IMR-90 (cell line): ENCODE measurements around the gene FDX1. TPM values are rescaled to one million over a fixed set of nuclear protein-coding genes. Genes with fewer than 3 reads are reported as not detected.
A peak's percentile ranks its signal among the peaks of the same experiment; 100 is the strongest.

ENCODE experiments used
- ATAC-seq: fragments of 200-7000 bp; cut with Tn5 transposase; 2 replicates; pipeline ENCODE4 v1.9.1; 2020; ENCODE audit warnings: low read depth, mild to moderate bottlenecking, moderate library complexity
- BruUV-seq: library from RNA; stranded (reverse); fragments of 400-500 nt; replicated peaks from 2 replicates; lab custom pipeline; 2021; lab: Mats Ljungman, UMichigan
- CTCF ChIA-PET: fragments of 300-600 bp; formaldehyde crosslinking; extraction: SDS; loops from one replicate; lab custom pipeline; 2021; ENCODE audit warnings: antibody characterized with exemption; lab: Yijun Ruan, JAX
- POLR2A ChIA-PET: fragments of 300-600 bp; sonication (Branson Sonifier 250); formaldehyde crosslinking; loops from one replicate; lab custom pipeline; 2022; ENCODE audit warnings: antibody characterized with exemption; ENCODE audit not compliant: unreplicated experiment; lab: Charles Lee
- DNase-seq: peaks from one replicate; pipeline ENCODE4 v3.0.0; 2013
- H2AFZ ChIP-seq: replicated peaks from 2 replicates; pipeline ENCODE3; 2013; ENCODE audit warnings: low read length, mild to moderate bottlenecking; ENCODE audit not compliant: poor library complexity
- H2AK5ac ChIP-seq: 2 replicates; pipeline ENCODE4 v1.6.1; 2013; ENCODE audit warnings: low read depth, low read length, inconsistent platforms
- H2AK9ac ChIP-seq: replicated peaks from 2 replicates; pipeline ENCODE3; 2013; ENCODE audit warnings: mild to moderate bottlenecking, low read depth, low read length, moderate library complexity; ENCODE audit not compliant: poor library complexity
- H2BK120ac ChIP-seq: 2 replicates; pipeline ENCODE4 v1.6.1; 2013; ENCODE audit warnings: low read depth, low read length, inconsistent platforms
- H2BK15ac ChIP-seq: 3 replicates; pipeline ENCODE4 v1.6.1; 2013; ENCODE audit warnings: low read depth, low read length, inconsistent platforms
- H2BK20ac ChIP-seq: 2 replicates; pipeline ENCODE4 v1.6.1; 2013; ENCODE audit warnings: low read depth, mild to moderate bottlenecking, inconsistent platforms, low read length, moderate library complexity
- H2BK5ac ChIP-seq: 2 replicates; pipeline ENCODE4 v1.6.1; 2013; ENCODE audit warnings: mild to moderate bottlenecking, low read depth, low read length, inconsistent platforms; ENCODE audit not compliant: poor library complexity, severe bottlenecking
- H3K14ac ChIP-seq: replicated peaks from 2 replicates; pipeline ENCODE4 v1.6.1; 2013; ENCODE audit warnings: low read depth, low read length, inconsistent platforms
- H3K18ac ChIP-seq: 2 replicates; pipeline ENCODE4 v1.6.1; 2013; ENCODE audit warnings: low read depth, low read length, control low read depth
- H3K23ac ChIP-seq: 2 replicates; pipeline ENCODE4 v1.6.1; 2013; ENCODE audit warnings: low read depth, low read length, inconsistent platforms
- H3K27ac ChIP-seq: 2 replicates; pipeline ENCODE4 v1.5.1; 2013; ENCODE audit warnings: mild to moderate bottlenecking, control low read depth, low read length; ENCODE audit not compliant: insufficient read depth
- H3K27me3 ChIP-seq: 2 replicates; pipeline ENCODE4 v1.6.1; 2013; ENCODE audit warnings: low read length; ENCODE audit not compliant: control insufficient read depth, insufficient read depth
- H3K36me3 ChIP-seq: 2 replicates; pipeline ENCODE4 v1.6.1; 2013; ENCODE audit warnings: low read length, mixed read lengths; ENCODE audit not compliant: control insufficient read depth, insufficient read depth
- H3K4ac ChIP-seq: 2 replicates; pipeline ENCODE4 v1.6.1; 2013; ENCODE audit warnings: low read depth, low read length, inconsistent platforms
- H3K4me1 ChIP-seq: 2 replicates; pipeline ENCODE4 v1.6.1; 2013; ENCODE audit warnings: low read length, mixed read lengths; ENCODE audit not compliant: control insufficient read depth, insufficient read depth
- H3K4me2 ChIP-seq: 2 replicates; pipeline ENCODE4 v1.6.1; 2013; ENCODE audit warnings: low read depth, mild to moderate bottlenecking, control low read depth, low read length, moderate library complexity
- H3K4me3 ChIP-seq: 2 replicates; pipeline ENCODE4 v1.5.1; 2013; ENCODE audit warnings: low read depth, mild to moderate bottlenecking, control low read depth, low read length, moderate library complexity; ENCODE audit not compliant: insufficient read depth
- H3K56ac ChIP-seq: 2 replicates; pipeline ENCODE4 v1.6.1; 2013; ENCODE audit warnings: low read length, inconsistent platforms; ENCODE audit not compliant: insufficient read depth; ENCODE audit errors: extremely low read depth
- H3K79me1 ChIP-seq, 2 experiments: 2 replicates each; pipeline ENCODE4 v1.6.1; 2013; ENCODE audit warnings: low read length in 2 of 2, inconsistent platforms in 1 of 2, low read depth in 1 of 2
- H3K9ac ChIP-seq: 2 replicates; pipeline ENCODE4 v1.6.1; 2013; ENCODE audit warnings: low read depth, low read length, control low read depth
- H3K9me1 ChIP-seq: 2 replicates; pipeline ENCODE4 v1.6.1; 2013; ENCODE audit warnings: low read length, inconsistent platforms; ENCODE audit not compliant: insufficient read depth
- H3K9me3 ChIP-seq: 2 replicates; pipeline ENCODE4 v1.6.1; 2013; ENCODE audit warnings: low read length; ENCODE audit not compliant: control insufficient read depth, insufficient read depth
- H4K20me1 ChIP-seq: 2 replicates; pipeline ENCODE4 v1.6.1; 2013; ENCODE audit warnings: low read length, inconsistent platforms; ENCODE audit not compliant: insufficient read depth
- H4K5ac ChIP-seq: 2 replicates; pipeline ENCODE4 v1.6.1; 2013; ENCODE audit warnings: mild to moderate bottlenecking, low read depth, low read length, control low read depth
- H4K8ac ChIP-seq, 2 experiments: 2 replicates each; pipeline ENCODE4 v1.6.1; 2013; ENCODE audit warnings: low read depth in 2 of 2, low read length in 2 of 2, control low read depth in 1 of 2, inconsistent platforms in 1 of 2
- H4K91ac ChIP-seq: 2 replicates; pipeline ENCODE4 v1.6.1; 2013; ENCODE audit warnings: low read depth, low read length, inconsistent platforms; ENCODE audit not compliant: insufficient read depth
- BHLHE40 ChIP-seq: fragments of 150-350 bp; IDR thresholded peaks from 2 replicates; pipeline ENCODE4 v1.6.1; 2016; ENCODE audit warnings: mild to moderate bottlenecking, low read depth, low read length
- CEBPB ChIP-seq: IDR thresholded peaks from 2 replicates; pipeline ENCODE4 v1.6.1; 2012; ENCODE audit warnings: low read depth, low read length, improper control_type of control experiment
- CHD1 ChIP-seq: IDR thresholded peaks from 2 replicates; pipeline ENCODE4 v1.6.1; 2012; ENCODE audit warnings: low read depth, low read length, improper control_type of control experiment
- MAZ ChIP-seq: IDR thresholded peaks from 2 replicates; pipeline ENCODE4 v1.6.1; 2012; ENCODE audit warnings: low read depth, mild to moderate bottlenecking, low read length, improper control_type of control experiment, moderate library complexity, borderline replicate concordance
- MXI1 ChIP-seq: IDR thresholded peaks from 2 replicates; pipeline ENCODE4 v1.6.1; 2012; ENCODE audit warnings: low read depth, mild to moderate bottlenecking, low read length, moderate library complexity, borderline replicate concordance
- RAD21 ChIP-seq: IDR thresholded peaks from 2 replicates; pipeline ENCODE4 v1.6.1; 2012; ENCODE audit warnings: low read length, improper control_type of control experiment
- RFX5 ChIP-seq: IDR thresholded peaks from 2 replicates; pipeline ENCODE4 v1.8.0; 2012; ENCODE audit warnings: low read depth, mild to moderate bottlenecking, low read length, moderate library complexity
- WGBS, 2 experiments: methylation state at CpG; one replicate each; pipeline versions ENCODE4 v1.1.5 to v1.1.7; 2013; ENCODE audit warnings: missing lambda C conversion rate in 2 of 2; ENCODE audit not compliant: insufficient read length in 1 of 2; ENCODE audit errors: extremely low coverage in 2 of 2; 5-methylcytosine and 5-hydroxymethylcytosine counted together
- dilution Hi-C: fragments of 300-500 bp; cut with HindIII; formaldehyde crosslinking; loops from one replicate; pipeline ENCODE4 v1.14.3; 2018; ENCODE audit warnings: low sequenced_read_pairs; ENCODE audit not compliant: unreplicated experiment
- in situ Hi-C: fragments of 300-500 bp; cut with MboI; formaldehyde crosslinking; loops from 3 replicates; pipeline ENCODE4 v1.14.3; 2019; ENCODE audit warnings: low sequenced_read_pairs, inconsistent platforms, mixed read lengths
- intact Hi-C: fragments of 100-400 bp; cut with micrococcal nuclease; formaldehyde crosslinking; loops from 2 replicates; pipeline ENCODE4 v1.10.0; 2022
- polyA plus RNA-seq, 3 experiments: library from polyadenylated mRNA; depleted of rRNA; stranded (reverse); fragments of >200 nt; gene quantifications; 2 replicates each; pipeline ENCODE4 v1.2.3, GENCODE V29; 2012; ENCODE audit warnings: low replicate concordance in 1 of 3
- total RNA-seq: library from RNA; depleted of rRNA; stranded (reverse); fragments of >200 nt; gene quantifications from 2 replicates; pipeline ENCODE4 v1.2.3, GENCODE V29; 2012
- TF ChIP-seq, protein P1 (sequence below): fragments of 150-350 bp; IDR thresholded peaks from 2 replicates; pipeline ENCODE4 v1.6.1; 2016; ENCODE audit warnings: low read depth, mild to moderate bottlenecking, low read length, moderate library complexity, borderline replicate concordance

The FDX1 gene
- total and polyA plus RNA-seq, 2 of the 4 experiments (the other 2 are of a cell fraction): 4.3 to 5.1 TPM

DNA sequence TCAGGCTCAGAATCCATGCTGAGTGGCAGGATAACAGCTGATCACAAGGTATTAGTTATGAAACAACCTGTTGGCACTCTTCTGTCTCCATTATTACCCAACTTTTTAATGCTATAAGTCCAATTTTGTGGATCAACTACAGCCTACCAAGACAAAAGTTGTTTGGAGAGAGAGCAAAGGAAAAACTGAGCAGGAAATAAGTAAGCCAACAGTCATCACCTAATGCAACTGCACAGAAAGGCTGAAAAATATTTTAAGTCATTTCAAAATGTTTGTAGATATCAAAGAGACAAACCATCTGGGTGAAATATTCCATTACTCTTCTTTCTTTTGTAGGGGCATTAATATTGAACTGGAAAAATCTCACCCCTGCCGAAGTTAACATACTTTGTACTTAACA lies 41.6 kb downstream of the FDX1 start:
- Histone ChIP-seq H3K9me3 (no peaks in the 10 kb centered on the region), H3K79me1 (no peaks in the 10 kb centered on the region), H3K56ac (no peak overlapping the region), H4K8ac (peak overlapping the region; percentile 41 to 57; a peak in 2 of 4 replicates), H2BK15ac (peak overlapping the region; percentile 23; the same call in 1 of the 3 replicates), H3K4me3 (no peak overlapping the region), H2AK9ac (no peak overlapping the region), H3K4me2 (peak overlapping the region; percentile 33), H4K5ac (peak overlapping the region; percentile 78), H3K27me3 (no peaks in the 10 kb centered on the region), H3K36me3 (no peaks in the 10 kb centered on the region), H3K4me1 (peaks cover 14% of the 10 kb centered on the region), H3K14ac (peak overlapping the region; percentile 14), H4K91ac (peak overlapping the region; percentile 35; the same call in 1 of the 2 replicates), H3K18ac (peak overlapping the region; percentile 86; the same call in 1 of the 2 replicates), H3K23ac (peak overlapping the region; percentile 50), H2AFZ (no peak overlapping the region), H4K20me1 (no peaks in the 10 kb centered on the region), H3K9me1 (peaks cover 7% of the 10 kb centered on the region), H3K9ac (no peak overlapping the region), H3K27ac (peak overlapping the region; percentile 79; the same call in 1 of the 2 replicates), H2AK5ac (0 out of 2 replicates have a peak overlapping the region, but pooled peaks have one; percentile 54), H3K4ac (peak overlapping the region; percentile 71; the same call in 1 of the 2 replicates), H2BK20ac (peak overlapping the region; percentile 85; the same call in 1 of the 2 replicates), H2BK5ac (peak overlapping the region; percentile 91), H2BK120ac (peak overlapping the region; percentile 83; the same call in 1 of the 2 replicates)
- ATAC-seq: peak; percentile 61
- dilution Hi-C loops (no loop called here), intact Hi-C loops (loop anchor here (5.0 kb wide), 1 partner anchor 96 kb away; no protein-coding TSS in a partner anchor), in situ Hi-C loops (loop anchor here (25.0 kb wide), 2 partner anchors 241 to 966 kb away; partner anchors contain the start of gene ARHGAP20)
- no peak for TF ChIP-seq MAZ
- TF ChIP-seq RAD21: no peak
- TF ChIP-seq CEBPB: peak; percentile 50; the same call in 1 of the 2 replicates
- TF ChIP-seq BHLHE40: no peak
- no peak for TF ChIP-seq RFX5
- TF ChIP-seq, protein P1, sequence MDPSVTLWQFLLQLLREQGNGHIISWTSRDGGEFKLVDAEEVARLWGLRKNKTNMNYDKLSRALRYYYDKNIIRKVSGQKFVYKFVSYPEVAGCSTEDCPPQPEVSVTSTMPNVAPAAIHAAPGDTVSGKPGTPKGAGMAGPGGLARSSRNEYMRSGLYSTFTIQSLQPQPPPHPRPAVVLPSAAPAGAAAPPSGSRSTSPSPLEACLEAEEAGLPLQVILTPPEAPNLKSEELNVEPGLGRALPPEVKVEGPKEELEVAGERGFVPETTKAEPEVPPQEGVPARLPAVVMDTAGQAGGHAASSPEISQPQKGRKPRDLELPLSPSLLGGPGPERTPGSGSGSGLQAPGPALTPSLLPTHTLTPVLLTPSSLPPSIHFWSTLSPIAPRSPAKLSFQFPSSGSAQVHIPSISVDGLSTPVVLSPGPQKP: no peak
- TF ChIP-seq MXI1: no peak
- TF ChIP-seq CHD1: no peak
- ChIA-PET CTCF (interaction anchor here (1.2 kb wide), 1 partner anchor 759 kb away, joined by 3 read pairs; no protein-coding TSS in a partner anchor), POLR2A (no interaction called here)
- BruUV-seq: no TSS peak
- peak; percentile 75 for DNase-seq
- no CpG with 5 or more reads among the region's 1 CpG for WGBS, 2 experiments
